ENCODE data around the gene GPR161. TPM values are rescaled to one million over a fixed set of nuclear protein-coding genes. Genes with fewer than 3 reads are reported as not detected.

GPR161 gene
- total and polyA plus RNA-seq, 9 of the 15 experiments (the other 6 are each of a cell fraction or from before 2014, with no cell fraction given) = 0.15 to 2.4 (median 0.76) TPM

DNA sequence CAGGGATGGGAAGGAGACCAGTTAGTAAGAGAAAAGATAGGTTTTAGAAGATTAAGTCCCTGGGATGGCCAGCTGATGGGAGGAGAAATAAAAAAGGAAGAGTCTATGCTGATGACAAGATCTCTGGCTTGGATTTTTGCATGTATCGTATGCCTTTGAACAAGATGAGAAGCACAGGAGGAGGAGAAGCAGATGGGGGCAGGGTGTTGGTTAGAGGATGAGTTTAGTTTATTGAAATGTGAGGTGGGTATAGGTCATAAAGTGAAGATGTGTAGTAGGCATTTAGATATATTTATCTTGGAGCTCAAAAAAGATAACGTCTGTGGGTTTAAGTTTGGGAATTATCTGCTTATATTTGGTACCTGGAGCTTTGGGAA lies 43.4 kb upstream of the GPR161 start (continued):
- TF ChIP-seq KLF13 (tag; IDR thresholded peaks at IDR 0.05; ENCODE audit: borderline replicate concordance, low read depth) (no peak), FOXA1 (IDR thresholded peaks at IDR 0.05; ENCODE audit: borderline replicate concordance) (no peak), MTA2 (IDR thresholded peaks at IDR 0.05; ENCODE audit: low read depth) (0 out of 2 replicates have a peak, but pooled peaks have one; percentile 4), RCOR1 (IDR thresholded peaks at IDR 0.05; ENCODE audit: borderline replicate concordance in 1 of 2, low read depth in 2 of 2, low read length in 2 of 2) (no peak), RBM15 (IDR thresholded peaks at IDR 0.05; ENCODE audit: insufficient read depth, low read length) (no peak)

- H3K4me1 ChIP-seq (replicated peaks in 1 of 2; ENCODE audit: control insufficient read depth in 2 of 2, insufficient read depth in 2 of 2, low read length in 2 of 2) = peaks cover 6 to 11% of the 10 kb centered on the region in 2 experiments; a peak in 4 of 5 replicates
- peak overlapping the region; percentile 78 to 93 for H3K9ac ChIP-seq (ENCODE audit: insufficient read depth in 1 of 2, low read depth in 2 of 2, low read length in 2 of 2)
- CTCF ChIA-PET (ENCODE audit: low intra/inter-chr PET ratio) = interaction anchor here (1.1 kb wide), 1 partner anchor 143 kb away, joined by 3 read pairs; no protein-coding TSS in a partner anchor
- no peaks in the 10 kb centered on the region for H3K9me1 ChIP-seq (ENCODE audit: control insufficient read depth, insufficient read depth, low read length)
- no peaks in the 10 kb centered on the region for H3K27me3 ChIP-seq (ENCODE audit: control insufficient read depth in 2 of 2, insufficient read depth in 2 of 2, low read length in 2 of 2)
- H3K4me2 ChIP-seq (ENCODE audit: insufficient read depth, low read length) = peak overlapping the region; percentile 92
- ATAC-seq = peak; percentile 31
- peak overlapping the region; percentile 62 for H3K4me3 ChIP-seq
- peaks cover 12% of the 10 kb centered on the region for H3K36me3 ChIP-seq (ENCODE audit: control insufficient read depth, insufficient read depth, low read length)
- intact Hi-C loops (cut with micrococcal nuclease) (loop anchor here (1.0 to 2.0 kb wide), 2 partner anchors 45 to 142 kb away; no protein-coding TSS in a partner anchor), in situ Hi-C loops (cut with MboI) (no loop called here)
- POLR2A ChIA-PET = interaction anchor here (0.6 to 1.0 kb wide), 6 partner anchors 10 to 674 kb away, joined by 3 to 4 read pairs (median 4); no protein-coding TSS in a partner anchor
- peak overlapping the region; percentile 84 for H3K27ac ChIP-seq (ENCODE audit: extremely low read depth, low read depth, low read length)
- no TSS peak for BruUV-seq (replicated peaks)
- peaks cover 50% of the 10 kb centered on the region for H3K79me2 ChIP-seq (ENCODE audit: control insufficient read depth, insufficient read depth, low read length)
- H2AFZ ChIP-seq (ENCODE audit: low read depth, low read length) = peak overlapping the region; percentile 99
- DNase-seq (ENCODE audit: extremely low read depth in 1 of 4, low spot score in 3 of 4) = peak; percentile 35 to 50 (median 40)
- no peaks in the 10 kb centered on the region for H3K9me3 ChIP-seq (replicated peaks; ENCODE audit: control insufficient read depth, insufficient read depth, low read depth, low read length)
- no peaks in the 10 kb centered on the region for H4K20me1 ChIP-seq (replicated peaks; ENCODE audit: control insufficient read depth, insufficient read depth, low read length)
- FAIRE-seq = no peak
- under 1% methylated on average over 20 of the region's 20 CpGs for WGBS (ENCODE audit: insufficient coverage, low coverage, missing lambda C conversion rate)
- no peak for TF ChIP-seq THRB (CRISPR knock-in tag; conservative IDR thresholded peaks at IDR 0.05)
- TF ChIP-seq ZNF449 (CRISPR knock-in tag; IDR thresholded peaks at IDR 0.05) = no peak
- peak; percentile 9 for TF ChIP-seq RBM39 (optimal IDR thresholded peaks at IDR 0.05; ENCODE audit: low read depth, low read length)
- peak; percentile 4 for TF ChIP-seq TAF1 (IDR thresholded peaks at IDR 0.05; ENCODE audit: control insufficient read depth, extremely low read depth, insufficient read depth, low read length, severe bottlenecking)
- TF ChIP-seq CREB5 (CRISPR knock-in tag; IDR thresholded peaks at IDR 0.05) = no peak
- TF ChIP-seq ZNF785 (CRISPR knock-in tag; IDR thresholded peaks at IDR 0.05) = no peak
- TF ChIP-seq ZKSCAN3 (CRISPR knock-in tag; IDR thresholded peaks at IDR 0.05) = no peak
- TF ChIP-seq CBX1 (IDR thresholded peaks at IDR 0.05; ENCODE audit: low read depth) = no peak
- no peak for TF ChIP-seq CHCHD3 (CRISPR knock-in tag; IDR thresholded peaks at IDR 0.05)
These were observed 42.9 kb upstream of the GPR161 start for GRCh38 chr1:168179438-168180147.

Data from K562 (cell line).